Neuron (in vitro differentiated cells): Measurements from ENCODE around the gene KRTAP5-7.
"Not testable (repeated sequence)": the region's sequence is repeated elsewhere in the genome, so short reads cannot be mapped to it uniquely, and the experiment has no call there.

ENCODE experiments used
- H2AFZ ChIP-seq: one replicate; pipeline ENCODE4 v1.6.1; 2013; ENCODE audit warnings: low read depth, mild to moderate bottlenecking, inconsistent platforms, low read length, moderate library complexity
- H3K27me3 ChIP-seq: one replicate; pipeline ENCODE4 v1.6.1; 2013; ENCODE audit warnings: low read length; ENCODE audit not compliant: insufficient read depth
- H3K36me3 ChIP-seq: one replicate; pipeline ENCODE4 v1.6.1; 2013; ENCODE audit warnings: low read length; ENCODE audit not compliant: insufficient read depth
- H3K4me1 ChIP-seq: one replicate; pipeline ENCODE4 v1.6.1; 2013; ENCODE audit warnings: low read length; ENCODE audit not compliant: insufficient read depth
- H3K4me3 ChIP-seq: 2 replicates; pipeline ENCODE4 v1.5.1; 2013; ENCODE audit warnings: mild to moderate bottlenecking, low read length, moderate library complexity
- H3K9me3 ChIP-seq: one replicate; pipeline ENCODE4 v1.6.1; 2013; ENCODE audit warnings: low read length

The KRTAP5-7 gene

DNA sequence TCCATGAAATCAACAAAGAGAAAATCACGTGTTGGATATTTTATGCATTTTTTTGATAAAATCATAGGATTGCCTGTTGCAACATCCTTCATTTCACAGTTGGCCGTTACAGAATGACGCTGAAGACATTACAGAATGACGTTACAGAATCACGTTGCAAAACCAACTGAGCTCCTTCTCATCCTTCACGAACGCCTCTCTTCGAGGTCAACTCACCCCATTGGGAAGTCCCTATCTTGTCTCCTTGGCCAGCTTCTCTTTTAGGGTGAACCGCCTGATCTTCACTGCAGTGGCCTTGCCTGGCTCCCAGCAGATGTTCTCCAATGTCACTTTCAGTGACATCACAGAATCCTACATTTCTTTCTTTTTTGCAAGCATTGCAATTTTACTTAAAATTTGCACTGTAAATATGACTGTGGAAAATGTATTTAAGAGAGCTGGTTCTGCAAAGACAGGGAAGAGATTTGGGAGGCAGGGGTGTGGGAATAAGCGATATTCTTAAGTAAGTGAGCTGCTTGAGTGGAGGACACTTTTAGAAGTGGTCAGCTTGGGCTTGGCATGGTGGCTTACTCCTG lies 5.1 kb downstream of the KRTAP5-7 start:
- H3K9me3 ChIP-seq = no peaks in the 10 kb centered on the region
- H3K27me3 ChIP-seq = no peaks in the 10 kb centered on the region
- no peaks in the 10 kb centered on the region for H3K4me1 ChIP-seq
- H2AFZ ChIP-seq = no peak overlapping the region
- no peak overlapping the region for H3K4me3 ChIP-seq
- H3K36me3 ChIP-seq = no peaks in the 10 kb centered on the region

DNA sequence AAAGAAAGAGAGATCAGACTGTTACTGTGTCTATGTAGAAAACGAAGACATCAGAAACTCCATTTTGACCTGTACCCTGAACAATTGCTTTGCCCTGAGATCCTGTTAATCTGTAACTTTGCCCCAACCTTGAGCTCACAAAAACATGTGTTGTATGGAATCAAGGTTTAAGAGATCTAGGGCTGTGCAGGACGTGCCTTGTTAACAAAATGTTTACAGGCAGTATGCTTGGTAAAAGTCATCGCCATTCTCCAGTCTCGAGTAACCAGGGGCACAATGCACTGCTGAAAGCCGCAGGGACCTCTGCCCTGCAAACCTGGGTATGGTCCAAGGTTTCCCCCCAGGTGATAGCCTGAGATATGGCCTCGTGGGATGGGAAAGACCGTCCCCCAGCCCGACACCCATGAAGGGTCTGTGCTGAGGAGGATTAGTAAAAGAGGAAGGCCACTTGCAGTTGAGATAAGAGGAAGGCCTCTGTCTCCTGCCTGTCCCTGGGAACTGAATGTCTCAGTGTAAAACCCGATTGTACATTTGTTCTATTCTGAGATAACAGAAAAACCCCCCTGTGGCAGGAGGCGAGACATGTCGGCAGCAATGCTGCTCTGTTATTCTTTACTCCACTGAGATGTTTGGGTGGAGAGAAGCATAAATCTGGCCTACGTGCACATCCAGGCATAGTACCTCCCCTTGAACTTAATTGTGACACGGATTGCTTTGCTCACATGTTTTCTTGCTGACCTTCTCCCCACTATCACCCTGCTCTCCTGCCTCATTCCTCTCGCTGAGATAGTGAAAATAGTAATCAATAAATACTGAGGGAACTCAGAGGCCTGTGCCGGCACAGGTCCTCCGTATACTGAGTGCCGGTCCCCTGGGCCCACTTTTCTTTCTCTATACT lies 7.9 kb downstream of the KRTAP5-7 start:
- H3K4me1 ChIP-seq, H2AFZ ChIP-seq, H3K27me3 ChIP-seq, H3K36me3 ChIP-seq, H3K4me3 ChIP-seq, H3K9me3 ChIP-seq: not testable (repeated sequence)

DNA sequence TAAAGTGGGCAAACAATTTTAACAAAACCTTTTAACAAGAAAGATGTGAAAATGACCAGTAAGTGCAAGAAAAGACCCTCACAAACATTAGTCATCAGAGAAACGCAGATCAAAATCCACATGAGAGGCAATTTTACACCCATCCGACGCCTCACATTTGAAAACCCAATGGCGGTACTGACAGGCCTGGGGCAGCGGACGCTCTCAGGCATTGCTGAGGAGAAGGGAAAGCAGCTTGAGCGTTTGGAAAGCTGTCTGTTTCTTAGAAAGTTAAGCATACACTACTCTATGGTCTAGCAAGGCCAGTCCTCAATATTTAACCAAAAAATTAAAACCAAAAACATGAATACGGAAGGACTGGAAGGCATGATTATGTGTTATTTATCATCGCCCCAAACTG lies 8.8 kb downstream of the KRTAP5-7 start:
- Histone ChIP-seq H3K4me1 (no peaks in the 10 kb centered on the region), H3K27me3 (peaks cover 7% of the 10 kb centered on the region), H3K36me3 (no peaks in the 10 kb centered on the region), H3K4me3 (no peak overlapping the region), H3K9me3 (no peaks in the 10 kb centered on the region), H2AFZ (no peak overlapping the region)

DNA sequence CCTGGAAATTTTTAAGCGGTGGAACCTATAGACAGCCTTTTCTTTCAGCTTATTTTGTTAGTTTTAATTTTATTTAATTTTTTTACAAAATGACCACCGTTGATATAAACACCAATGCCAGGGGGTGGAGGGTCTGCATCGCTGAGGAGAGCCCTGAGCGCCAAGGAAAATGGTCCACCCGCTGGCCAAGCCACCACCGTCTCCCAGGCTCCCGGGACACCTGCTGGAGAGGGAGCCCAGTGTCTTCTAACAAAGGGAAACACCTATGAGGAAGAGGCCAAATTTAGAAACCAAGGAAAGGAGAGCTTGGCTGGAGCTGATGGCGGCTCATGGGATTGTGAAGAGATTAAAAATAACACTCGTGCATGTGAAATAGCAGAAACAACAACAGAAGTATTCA lies 10.5 kb downstream of the KRTAP5-7 start:
- H3K4me1 ChIP-seq = no peaks in the 10 kb centered on the region
- H3K36me3 ChIP-seq = no peaks in the 10 kb centered on the region
- H3K9me3 ChIP-seq = no peaks in the 10 kb centered on the region
- peaks cover 7% of the 10 kb centered on the region for H3K27me3 ChIP-seq
- no peak overlapping the region for H3K4me3 ChIP-seq
- no peak overlapping the region for H2AFZ ChIP-seq

DNA sequence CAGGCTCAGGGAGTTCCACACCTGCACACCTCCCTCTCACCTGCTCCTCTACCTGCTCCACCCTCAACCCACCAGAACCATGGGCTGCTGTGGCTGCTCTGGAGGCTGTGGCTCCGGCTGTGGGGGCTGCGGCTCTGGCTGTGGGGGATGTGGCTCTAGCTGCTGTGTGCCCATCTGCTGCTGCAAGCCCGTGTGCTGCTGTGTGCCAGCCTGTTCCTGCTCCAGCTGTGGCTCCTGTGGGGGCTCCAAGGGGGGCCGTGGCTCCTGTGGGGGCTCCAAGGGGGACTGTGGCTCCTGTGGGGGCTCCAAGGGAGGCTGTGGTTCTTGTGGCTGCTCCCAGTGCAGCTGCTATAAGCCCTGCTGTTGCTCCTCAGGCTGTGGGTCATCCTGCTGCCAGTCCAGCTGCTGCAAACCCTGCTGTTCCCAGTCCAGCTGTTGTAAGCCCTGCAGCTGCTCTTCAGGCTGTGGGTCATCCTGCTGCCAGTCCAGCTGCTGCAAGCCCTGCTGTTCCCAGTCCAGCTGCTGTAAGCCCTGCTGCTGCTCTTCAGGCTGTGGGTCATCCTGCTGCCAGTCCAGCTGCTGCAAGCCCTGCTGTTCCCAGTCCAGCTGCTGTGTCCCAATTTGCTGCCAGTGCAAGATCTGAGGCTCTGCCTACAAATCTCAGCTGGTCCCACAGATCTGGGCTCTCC lies 11.1 kb downstream of the KRTAP5-7 start, which contains the start of gene KRTAP5-8:
KRTAP5-8 (plus strand) TSS at position 49 of the 689 bp plus-strand sequence; CDS start at position 80, 31 bp downstream.
- H3K36me3 ChIP-seq, H3K9me3 ChIP-seq, H3K27me3 ChIP-seq: not testable (repeated sequence)

GRCh38 chr11:71538666-71538990 lies 11.6 kb downstream of the KRTAP5-7 start:
- H3K4me3 ChIP-seq = no peak overlapping the region
- H2AFZ ChIP-seq = no peak overlapping the region
- H3K4me1 ChIP-seq = no peaks in the 10 kb centered on the region

More for the DNA sequence above, 11.1 kb downstream of the KRTAP5-7 start, which contains the start of gene KRTAP5-8:
- H3K4me1 ChIP-seq, H2AFZ ChIP-seq, H3K4me3 ChIP-seq: not testable (repeated sequence)

DNA sequence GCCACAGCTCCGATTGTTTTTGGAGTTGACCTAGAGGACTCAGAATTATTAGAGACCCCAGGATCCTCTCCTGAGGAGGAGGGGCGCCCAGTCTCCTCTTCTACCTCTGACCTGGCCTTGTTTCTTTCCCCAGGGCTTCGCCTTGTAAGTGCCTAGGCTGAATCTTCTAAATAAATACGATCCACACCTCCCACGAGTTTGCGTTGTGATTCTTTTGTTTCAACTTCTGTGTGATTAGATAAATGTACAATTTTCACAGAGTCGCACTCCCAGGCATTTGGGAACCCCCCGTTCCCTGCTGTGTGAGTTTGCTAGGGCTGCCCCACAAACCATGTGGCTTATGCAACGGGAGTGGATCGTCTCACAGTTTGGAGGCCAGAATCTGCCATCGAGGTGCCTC lies 11.9 kb downstream of the KRTAP5-7 start:
- H3K4me3 ChIP-seq = no peak overlapping the region
- peaks cover 7% of the 10 kb centered on the region for H3K27me3 ChIP-seq
- no peak overlapping the region for H2AFZ ChIP-seq
- no peaks in the 10 kb centered on the region for H3K9me3 ChIP-seq
- no peaks in the 10 kb centered on the region for H3K36me3 ChIP-seq
- H3K4me1 ChIP-seq = no peaks in the 10 kb centered on the region

More at GRCh38 chr11:71538666-71538990, 11.6 kb downstream of the KRTAP5-7 start:
- Histone ChIP-seq H3K27me3 (peaks cover 7% of the 10 kb centered on the region), H3K36me3 (no peaks in the 10 kb centered on the region), H3K9me3 (no peaks in the 10 kb centered on the region)

- H3K4me1 ChIP-seq, H3K27me3 ChIP-seq, H3K4me3 ChIP-seq, H3K9me3 ChIP-seq, H3K36me3 ChIP-seq, H2AFZ ChIP-seq: not testable (repeated sequence)
These were observed 12.9 kb downstream of the KRTAP5-7 start for GRCh38 chr11:71539971-71540370.

GRCh38 chr11:71540521-71541304 lies 13.6 kb downstream of the KRTAP5-7 start:
- not testable (repeated sequence) for H2AFZ ChIP-seq, H3K36me3 ChIP-seq, H3K4me1 ChIP-seq, H3K9me3 ChIP-seq, H3K27me3 ChIP-seq, H3K4me3 ChIP-seq

DNA sequence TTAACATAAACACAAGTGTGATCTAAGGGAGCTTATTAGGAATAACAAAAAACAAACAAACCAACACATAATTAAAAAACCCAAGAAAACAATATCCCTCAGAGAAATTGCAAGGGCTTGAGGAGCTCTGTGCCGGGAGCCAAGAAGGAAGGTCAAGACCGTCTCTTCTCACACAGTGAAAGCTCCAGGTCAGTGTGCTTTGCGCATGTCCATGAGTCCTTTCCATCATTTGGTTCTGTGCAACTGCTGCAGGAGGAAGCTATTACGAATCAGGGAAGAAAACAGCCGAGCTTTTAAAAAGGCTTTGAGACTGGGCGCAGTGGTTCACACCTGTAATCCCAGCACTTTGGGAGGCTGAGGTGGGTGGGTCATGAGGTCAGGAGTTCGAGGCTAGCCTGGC lies 15.3 kb downstream of the KRTAP5-7 start:
- H3K9me3 ChIP-seq = no peaks in the 10 kb centered on the region
- H3K27me3 ChIP-seq = peaks cover 7% of the 10 kb centered on the region
- no peaks in the 10 kb centered on the region for H3K36me3 ChIP-seq
- no peaks in the 10 kb centered on the region for H3K4me1 ChIP-seq
- H2AFZ ChIP-seq = no peak overlapping the region
- H3K4me3 ChIP-seq = no peak overlapping the region

GRCh38 chr11:71542879-71543777 lies 16.1 kb downstream of the KRTAP5-7 start:
- no peaks in the 10 kb centered on the region for H3K9me3 ChIP-seq
- no peak overlapping the region for H2AFZ ChIP-seq
- no peaks in the 10 kb centered on the region for H3K4me1 ChIP-seq
- H3K36me3 ChIP-seq = no peaks in the 10 kb centered on the region
- peaks cover 7% of the 10 kb centered on the region for H3K27me3 ChIP-seq
- H3K4me3 ChIP-seq = no peak overlapping the region

- no peaks in the 10 kb centered on the region for H3K9me3 ChIP-seq
- H3K4me3 ChIP-seq = no peak overlapping the region
- H3K27me3 ChIP-seq = peaks cover 7% of the 10 kb centered on the region
- no peaks in the 10 kb centered on the region for H3K36me3 ChIP-seq
- no peaks in the 10 kb centered on the region for H3K4me1 ChIP-seq
- no peak overlapping the region for H2AFZ ChIP-seq
These were observed 16.8 kb downstream of the KRTAP5-7 start for GRCh38 chr11:71543866-71544265.
